Measurements from ENCODE around the gene PSMD1. TPM values are rescaled to one million over a fixed set of nuclear protein-coding genes. Genes with fewer than 3 reads are reported as not detected.

The PSMD1 gene
- total RNA-seq, 1 experiment from 2014 or later: 133 TPM

DNA sequence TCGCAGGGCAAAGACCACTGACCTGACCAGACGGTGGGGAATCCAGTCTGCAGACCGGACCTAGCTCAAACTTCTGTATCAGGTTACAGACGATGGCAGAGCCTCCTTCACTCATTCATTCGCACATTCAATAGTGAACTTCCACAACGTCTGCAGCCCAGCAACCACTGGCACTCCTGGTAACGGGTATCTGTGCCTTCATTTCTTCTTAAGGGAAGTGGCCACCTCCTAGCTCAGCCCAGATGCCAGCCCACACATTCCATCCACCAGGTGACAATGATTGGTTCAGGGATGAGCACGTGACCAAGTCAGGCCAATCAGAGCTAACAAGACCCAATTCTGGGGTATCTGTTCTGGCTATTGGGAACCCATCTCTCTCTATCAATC is 125.8 kb downstream of the PSMD1 start:
- H3K36me3 ChIP-seq (ENCODE audit: control insufficient read depth in 1 of 2, insufficient read depth in 2 of 2, low read length in 2 of 2): no peaks in the 10 kb centered on the region
- ChIA-PET RAD21 (ENCODE audit: low non-redundant PET in 1 of 2, low total read pairs in 2 of 2, uncharacterized antibody in 2 of 2, unreplicated experiment in 2 of 2) (no interaction called here), POLR2A (no interaction called here), CTCF (interaction anchor here (1.1 kb wide), 1 partner anchor 10 kb away, joined by 3 read pairs; no protein-coding TSS in a partner anchor)
- H3K9me2 ChIP-seq (ENCODE audit: insufficient read depth): no peaks in the 10 kb centered on the region
- ATAC-seq: peak; percentile 71
- H2AFZ ChIP-seq (ENCODE audit: low read depth, low read length, poor library complexity, severe bottlenecking): peak overlapping the region; percentile 66
- no TSS peak for BruUV-seq (replicated peaks)
- no peak for DNase-seq (ENCODE audit: low read depth, low spot score)
- no peaks in the 10 kb centered on the region for H3K9me3 ChIP-seq (ENCODE audit: control insufficient read depth in 1 of 2, insufficient read depth in 1 of 2, low read depth in 1 of 2, low read length in 2 of 2)
- H3K79me2 ChIP-seq (ENCODE audit: insufficient read depth, low read length): no peaks in the 10 kb centered on the region
- H3K4me1 ChIP-seq (ENCODE audit: control insufficient read depth in 1 of 2, insufficient read depth in 2 of 2, low read length in 2 of 2): peaks cover 2 to 40% of the 10 kb centered on the region in 2 experiments; a peak in 3 of 4 replicates
- no peaks in the 10 kb centered on the region for H3K27me3 ChIP-seq (ENCODE audit: insufficient read depth, low read length)
- H3K27ac ChIP-seq (ENCODE audit: low read depth, low read length): no peak overlapping the region; the same call in 1 of the 2 replicates
- H3K4me2 ChIP-seq (ENCODE audit: low read length): peak overlapping the region; percentile 52
- H3K4me3 ChIP-seq (replicated peaks in 1 of 2; ENCODE audit: low read depth in 1 of 2, low read length in 2 of 2): peak overlapping the region in 1 of 2 experiments; percentile 26; a peak in 2 of 4 replicates
- no peak for TF ChIP-seq RAD21 (IDR thresholded peaks at IDR 0.05; ENCODE audit: low read depth)
- TF ChIP-seq, protein P1, sequence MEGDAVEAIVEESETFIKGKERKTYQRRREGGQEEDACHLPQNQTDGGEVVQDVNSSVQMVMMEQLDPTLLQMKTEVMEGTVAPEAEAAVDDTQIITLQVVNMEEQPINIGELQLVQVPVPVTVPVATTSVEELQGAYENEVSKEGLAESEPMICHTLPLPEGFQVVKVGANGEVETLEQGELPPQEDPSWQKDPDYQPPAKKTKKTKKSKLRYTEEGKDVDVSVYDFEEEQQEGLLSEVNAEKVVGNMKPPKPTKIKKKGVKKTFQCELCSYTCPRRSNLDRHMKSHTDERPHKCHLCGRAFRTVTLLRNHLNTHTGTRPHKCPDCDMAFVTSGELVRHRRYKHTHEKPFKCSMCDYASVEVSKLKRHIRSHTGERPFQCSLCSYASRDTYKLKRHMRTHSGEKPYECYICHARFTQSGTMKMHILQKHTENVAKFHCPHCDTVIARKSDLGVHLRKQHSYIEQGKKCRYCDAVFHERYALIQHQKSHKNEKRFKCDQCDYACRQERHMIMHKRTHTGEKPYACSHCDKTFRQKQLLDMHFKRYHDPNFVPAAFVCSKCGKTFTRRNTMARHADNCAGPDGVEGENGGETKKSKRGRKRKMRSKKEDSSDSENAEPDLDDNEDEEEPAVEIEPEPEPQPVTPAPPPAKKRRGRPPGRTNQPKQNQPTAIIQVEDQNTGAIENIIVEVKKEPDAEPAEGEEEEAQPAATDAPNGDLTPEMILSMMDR (IDR thresholded peaks at IDR 0.05 in 2 of 3, conservative IDR thresholded peaks at IDR 0.05 in 1 of 3; ENCODE audit: borderline replicate concordance in 1 of 3, insufficient read depth in 1 of 3, low read depth in 2 of 3, low read length in 2 of 3): 0 out of 6 replicates have a peak, but pooled peaks of 1 of the 3 experiments have one; percentile 4
- no peak for TF ChIP-seq ZFX (IDR thresholded peaks at IDR 0.05)
- TF ChIP-seq ZNF274 (IDR thresholded peaks at IDR 0.05; ENCODE audit: low read depth, low read length): no peak
- intact Hi-C loops (cut with micrococcal nuclease): no loop called here
- H3K9ac ChIP-seq (ENCODE audit: low read length): peak overlapping the region; percentile 15; the same call in 1 of the 2 replicates
- H4K20me1 ChIP-seq (ENCODE audit: insufficient read depth): no peaks in the 10 kb centered on the region

DNA sequence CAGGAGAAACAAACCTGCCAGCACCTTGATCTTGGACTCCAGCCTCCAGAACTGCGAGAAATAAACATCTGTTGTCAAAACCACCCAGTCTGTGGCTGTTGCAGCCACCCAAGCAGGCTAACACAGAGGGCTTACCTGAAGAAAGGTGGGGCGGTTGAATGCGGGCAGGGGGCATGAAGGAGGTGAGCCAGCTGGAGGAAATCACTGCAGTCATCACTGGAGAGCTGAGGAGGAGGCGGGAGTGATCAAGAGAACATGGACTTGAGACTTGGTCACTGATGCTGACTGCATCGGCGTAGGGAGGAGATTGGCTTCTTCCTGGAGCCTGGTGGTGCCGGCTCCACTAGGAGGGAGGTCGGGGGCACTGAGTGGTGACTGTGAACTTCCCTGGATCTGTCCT is 127.2 kb downstream of the PSMD1 start:
- Histone ChIP-seq H3K4me2 (ENCODE audit: low read length) (no peak overlapping the region), H3K27ac (ENCODE audit: low read depth, low read length) (no peak overlapping the region), H3K9me2 (ENCODE audit: insufficient read depth) (no peaks in the 10 kb centered on the region), H2AFZ (ENCODE audit: low read depth, low read length, poor library complexity, severe bottlenecking) (no peak overlapping the region), H3K9ac (ENCODE audit: low read length) (no peak overlapping the region), H3K79me2 (ENCODE audit: insufficient read depth, low read length) (no peaks in the 10 kb centered on the region), H3K9me3 (ENCODE audit: control insufficient read depth in 1 of 2, insufficient read depth in 1 of 2, low read depth in 1 of 2, low read length in 2 of 2) (no peaks in the 10 kb centered on the region), H4K20me1 (ENCODE audit: insufficient read depth) (no peaks in the 10 kb centered on the region), H3K36me3 (ENCODE audit: control insufficient read depth in 1 of 2, insufficient read depth in 2 of 2, low read length in 2 of 2) (no peaks in the 10 kb centered on the region), H3K27me3 (ENCODE audit: insufficient read depth, low read length) (no peaks in the 10 kb centered on the region), H3K4me3 (replicated peaks in 1 of 2; ENCODE audit: low read depth in 1 of 2, low read length in 2 of 2) (no peak overlapping the region), H3K4me1 (ENCODE audit: control insufficient read depth in 1 of 2, insufficient read depth in 2 of 2, low read length in 2 of 2) (peaks cover 2 to 40% of the 10 kb centered on the region in 2 experiments; a peak in 3 of 4 replicates)
- no peak for TF ChIP-seq FOSL1 (IDR thresholded peaks at IDR 0.05; ENCODE audit: low read depth)
- TF ChIP-seq EZH2phosphoT487 (IDR thresholded peaks at IDR 0.05; ENCODE audit: borderline replicate concordance): no peak
- TF ChIP-seq, protein P1 (IDR thresholded peaks at IDR 0.05 in 2 of 3, conservative IDR thresholded peaks at IDR 0.05 in 1 of 3; ENCODE audit: borderline replicate concordance in 1 of 3, insufficient read depth in 1 of 3, low read depth in 2 of 3, low read length in 2 of 3): no peak
- TF ChIP-seq CEBPB (IDR thresholded peaks at IDR 0.05; ENCODE audit: low read depth): no peak
- TF ChIP-seq EGR1 (IDR thresholded peaks at IDR 0.05; ENCODE audit: low read depth): no peak
- TF ChIP-seq ZNF274 (IDR thresholded peaks at IDR 0.05; ENCODE audit: low read depth, low read length): no peak
- no peak for TF ChIP-seq EZH2 (IDR thresholded peaks at IDR 0.05)
- no peak for TF ChIP-seq TCF7L2 (IDR thresholded peaks at IDR 0.05; ENCODE audit: borderline replicate concordance, extremely low read depth, insufficient read depth, insufficient read length)
- no peak for TF ChIP-seq RAD21 (IDR thresholded peaks at IDR 0.05; ENCODE audit: low read depth)
- no peak for TF ChIP-seq SIN3A (IDR thresholded peaks at IDR 0.05; ENCODE audit: low read depth)
- no peak for TF ChIP-seq CBX3 (IDR thresholded peaks at IDR 0.05; ENCODE audit: low read depth)
- ATAC-seq (no peak), DNase-seq (ENCODE audit: low read depth, low spot score) (no peak)
- CTCF ChIA-PET: no interaction called here
- intact Hi-C loops (cut with micrococcal nuclease): no loop called here
- POLR2A ChIA-PET: no interaction called here
- BruUV-seq (replicated peaks): no TSS peak
- RAD21 ChIA-PET (ENCODE audit: low non-redundant PET in 1 of 2, low total read pairs in 2 of 2, uncharacterized antibody in 2 of 2, unreplicated experiment in 2 of 2): no interaction called here
